K562 (cell line): ENCODE results near the gene TLE4. TPM values are rescaled to one million over a fixed set of nuclear protein-coding genes. Genes with fewer than 3 reads are reported as not detected.

Experiments used
- ATAC-seq: fragments of 200-7000 bp; cut with Tn5 transposase; 3 replicates; pipeline ENCODE4 v1.9.1; 2020; ENCODE audit warnings: moderate library complexity
- BruUV-seq: library from RNA; stranded (reverse); fragments of 400-500 nt; replicated peaks from 2 replicates; lab custom pipeline; 2021; lab: Mats Ljungman, UMichigan
- CTCF ChIA-PET: fragments of 300-600 bp; formaldehyde crosslinking; extraction: SDS; loops from one replicate; lab custom pipeline; 2021; ENCODE audit warnings: low intra/inter-chr PET ratio; lab: Yijun Ruan, JAX
- POLR2A ChIA-PET: fragments of 300-600, 350-650 bp; sonication (Branson Sonifier 250); formaldehyde crosslinking; extraction: SDS; loops from one replicate; lab custom pipeline; 2021; ENCODE audit warnings: antibody characterized with exemption, inconsistent platforms; lab: Yijun Ruan, JAX
- DNase-seq, 4 experiments: peaks; one replicate each; pipeline versions ENCODE4 v3.0.0 to v3.0.0-alpha.2; 2011 to 2018; ENCODE audit warnings: low spot score in 3 of 4, mixed read lengths in 3 of 4; ENCODE audit errors: extremely low read depth in 1 of 4
- FAIRE-seq: peaks from 2 replicates; lab custom pipeline; 2011; peaks lifted over from hg19 to GRCh38; lab: Jason Lieb, UNC
- H2AFZ ChIP-seq: 2 replicates; pipeline ENCODE4 v1.6.0; 2011; ENCODE audit warnings: low read depth, low read length, control low read depth, inconsistent platforms
- H3K27ac ChIP-seq: fragments of 200-600 bp; 3 replicates; pipeline ENCODE4 v1.8.0; 2011; ENCODE audit warnings: low read depth, mild to moderate bottlenecking, control low read depth, inconsistent platforms, low read length, moderate library complexity, mixed read lengths; ENCODE audit errors: extremely low read depth
- H3K27me3 ChIP-seq, 2 experiments: fragments of 300-600 bp in 1 of 2; 2 replicates in 1 of 2; 3 replicates in 1 of 2; pipeline versions ENCODE4 v1.6.0 to v1.8.0; 2011; ENCODE audit warnings: inconsistent platforms in 2 of 2, low read length in 2 of 2, mild to moderate bottlenecking in 1 of 2, mixed read lengths in 1 of 2, moderate library complexity in 1 of 2; ENCODE audit not compliant: control insufficient read depth in 2 of 2, insufficient read depth in 2 of 2
- H3K36me3 ChIP-seq: fragments of 300-600 bp; 3 replicates; pipeline ENCODE4 v1.8.0; 2011; ENCODE audit warnings: mild to moderate bottlenecking, low read length, inconsistent platforms; ENCODE audit not compliant: control insufficient read depth, insufficient read depth
- H3K4me1 ChIP-seq, 2 experiments: fragments of 200-600 bp in 1 of 2; replicated peaks in 1 of 2; 2 replicates in 1 of 2; 3 replicates in 1 of 2; pipeline versions ENCODE4 v1.5.1 to v1.8.0; 2011; ENCODE audit warnings: inconsistent platforms in 2 of 2, low read length in 2 of 2, mild to moderate bottlenecking in 1 of 2, mixed read lengths in 1 of 2, moderate library complexity in 1 of 2; ENCODE audit not compliant: control insufficient read depth in 2 of 2, insufficient read depth in 2 of 2
- H3K4me2 ChIP-seq: 2 replicates; pipeline ENCODE4 v1.6.1; 2011; ENCODE audit warnings: low read length, control low read depth, inconsistent platforms, mixed read lengths; ENCODE audit not compliant: insufficient read depth
- H3K4me3 ChIP-seq: fragments of 200-600 bp; sonication (generic), shearing (Covaris generic); 2 replicates; pipeline ENCODE4 v1.5.1; 2016; ENCODE audit warnings: control low read depth, inconsistent platforms
- H3K79me2 ChIP-seq: fragments of 200-600 bp; 3 replicates; pipeline ENCODE4 v1.8.0; 2011; ENCODE audit warnings: low read length, inconsistent platforms; ENCODE audit not compliant: control insufficient read depth, insufficient read depth
- H3K9ac ChIP-seq, 2 experiments: 2 replicates each; pipeline versions ENCODE4 v1.6.0 to v1.6.1; 2011; ENCODE audit warnings: low read depth in 2 of 2, low read length in 2 of 2, control low read depth in 1 of 2, inconsistent platforms in 1 of 2, mild to moderate bottlenecking in 1 of 2, mixed read lengths in 1 of 2; ENCODE audit not compliant: insufficient read depth in 1 of 2
- H3K9me1 ChIP-seq: one replicate; pipeline ENCODE4 v1.6.0; 2011; ENCODE audit warnings: inconsistent platforms, mild to moderate bottlenecking, low read length, moderate library complexity; ENCODE audit not compliant: control insufficient read depth, insufficient read depth
- H3K9me3 ChIP-seq: replicated peaks from 2 replicates; pipeline ENCODE4 v1.5.1; 2011; ENCODE audit warnings: low read depth, low read length, inconsistent platforms; ENCODE audit not compliant: control insufficient read depth, insufficient read depth
- H4K20me1 ChIP-seq: replicated peaks from 2 replicates; pipeline ENCODE4 v1.6.1; 2011; ENCODE audit warnings: low read length, inconsistent platforms, mixed read lengths; ENCODE audit not compliant: control insufficient read depth, insufficient read depth
- SMARCB1 ChIP-seq: IDR thresholded peaks from 2 replicates; pipeline ENCODE4 v1.6.1; 2011; ENCODE audit warnings: improper control_type of control experiment, low read depth; ENCODE audit not compliant: insufficient read length
- TAF7 ChIP-seq: fragments of 450-650 bp; IDR thresholded peaks from 2 replicates; pipeline ENCODE4 v1.6.1; 2016; ENCODE audit warnings: missing genetic modification characterization, missing compliant biosample characterization
- TAF9B ChIP-seq: fragments of 450-650 bp; IDR thresholded peaks from 2 replicates; pipeline ENCODE4 v1.6.1; 2018; ENCODE audit warnings: mild to moderate bottlenecking; ENCODE audit not compliant: partially characterized antibody
- ZNF274 ChIP-seq: IDR thresholded peaks from 2 replicates; pipeline ENCODE4 v1.6.1; 2011; ENCODE audit warnings: low read depth, mild to moderate bottlenecking, low read length, moderate library complexity, borderline replicate concordance
- ZNF668 ChIP-seq: fragments of 250-450 bp; sonication (Bioruptor Pico); IDR thresholded peaks from 2 replicates; pipeline ENCODE4 v1.8.0; 2022; ENCODE audit warnings: mild to moderate bottlenecking, inconsistent platforms
- WGBS: fragments of 100-300 bp; shearing (Covaris generic); methylation state at CpG from one replicate; pipeline ENCODE4 v1.1.6; 2016; ENCODE audit warnings: low coverage, mixed read lengths; ENCODE audit not compliant: insufficient coverage; ENCODE audit errors: missing lambda C conversion rate; 5-methylcytosine and 5-hydroxymethylcytosine counted together
- in situ Hi-C: fragments of 300-500 bp; cut with MboI; formaldehyde crosslinking; loops from 4 replicates; pipeline ENCODE4 v1.15.0; 2018; ENCODE audit warnings: inconsistent platforms, mixed read lengths
- intact Hi-C: fragments of 100-400 bp; cut with micrococcal nuclease; formaldehyde crosslinking; loops from 2 replicates; pipeline ENCODE4 v1.14.2; 2022
- polyA plus RNA-seq, 8 experiments: library from polyadenylated mRNA; depleted of rRNA in 4 of 8; stranded (reverse) in 5 of 8; unstranded in 3 of 8; fragments of >200 nt; fragmentation: Nextera tagmentation in 2 of 8; fragmentation: Illumina TruSeq in 1 of 8; extraction: Ambion mirVana in 2 of 8; extraction: Trizol in 1 of 8; gene quantifications; 2 replicates each; pipeline versions ENCODE4 v1.2.1 to v1.2.3, GENCODE V29; 2011 to 2014; ENCODE audit warnings: inconsistent platforms in 1 of 8, missing spikeins in 1 of 8
- total RNA-seq, 7 experiments: library from RNA; depleted of rRNA in 6 of 7; stranded (reverse); fragments of >200 nt in 6 of 7; fragmentation: Illumina TruSeq in 2 of 7; extraction: Trizol in 2 of 7; gene quantifications; 2 replicates each; pipeline versions ENCODE4 v1.2.1 to v1.2.3, GENCODE V29; 2011 to 2021; ENCODE audit warnings: low replicate concordance in 1 of 7
- TF ChIP-seq, protein P1 (sequence below), 2 experiments: fragments of 450-650 bp; formaldehyde crosslinking in 1 of 2; IDR thresholded peaks; 2 replicates each; pipeline versions ENCODE4 v1.4.0 to v1.6.1; 2014 to 2020; ENCODE audit warnings: mild to moderate bottlenecking in 2 of 2, borderline replicate concordance in 1 of 2, low read depth in 1 of 2

Gene TLE4
- total and polyA plus RNA-seq, 9 of the 15 experiments (the other 6 are each of a cell fraction or from before 2014, with no cell fraction given), result 1.1 to 8.8 (median 5.7) TPM

DNA sequence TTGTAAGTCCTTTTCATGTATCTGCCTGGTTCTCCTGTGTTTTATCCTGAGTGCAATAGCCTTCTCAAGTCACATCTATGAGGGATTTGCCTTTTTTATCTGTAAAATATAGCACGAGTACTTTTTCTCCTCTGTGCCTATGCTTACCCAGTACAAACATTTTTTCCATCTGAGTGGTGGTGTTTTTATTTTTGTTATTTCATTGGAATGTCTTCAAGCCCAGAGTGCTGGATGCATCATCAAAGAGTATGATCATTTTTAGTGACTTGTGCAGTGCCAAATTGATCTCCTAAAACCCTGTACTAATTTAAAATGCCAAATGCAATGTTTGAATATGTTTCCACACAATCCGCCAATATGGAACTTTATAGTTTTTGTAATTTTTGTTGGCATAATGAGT, 86.1 kb downstream of the TLE4 start:
- DNase-seq, result no peak
- no peak for ATAC-seq
- Histone ChIP-seq H3K27ac (no peak overlapping the region), H3K4me2 (no peak overlapping the region), H4K20me1 (no peaks in the 10 kb centered on the region), H3K36me3 (no peaks in the 10 kb centered on the region), H3K9me3 (no peaks in the 10 kb centered on the region), H3K4me1 (peaks cover 0 to 2% of the 10 kb centered on the region in 2 experiments; a peak in 1 of 5 replicates), H3K9ac (no peak overlapping the region), H3K4me3 (no peak overlapping the region), H3K9me1 (no peaks in the 10 kb centered on the region), H2AFZ (no peak overlapping the region), H3K79me2 (no peaks in the 10 kb centered on the region), H3K27me3 (no peaks in the 10 kb centered on the region)
- ChIA-PET POLR2A (no interaction called here), CTCF (no interaction called here)
- FAIRE-seq, result no peak
- in situ Hi-C loops, result no loop called here
- BruUV-seq, result no TSS peak
- intact Hi-C loops, result no loop called here
- 10% methylated on average over 2 of the region's 2 CpGs for WGBS
- TF ChIP-seq, protein P1, sequence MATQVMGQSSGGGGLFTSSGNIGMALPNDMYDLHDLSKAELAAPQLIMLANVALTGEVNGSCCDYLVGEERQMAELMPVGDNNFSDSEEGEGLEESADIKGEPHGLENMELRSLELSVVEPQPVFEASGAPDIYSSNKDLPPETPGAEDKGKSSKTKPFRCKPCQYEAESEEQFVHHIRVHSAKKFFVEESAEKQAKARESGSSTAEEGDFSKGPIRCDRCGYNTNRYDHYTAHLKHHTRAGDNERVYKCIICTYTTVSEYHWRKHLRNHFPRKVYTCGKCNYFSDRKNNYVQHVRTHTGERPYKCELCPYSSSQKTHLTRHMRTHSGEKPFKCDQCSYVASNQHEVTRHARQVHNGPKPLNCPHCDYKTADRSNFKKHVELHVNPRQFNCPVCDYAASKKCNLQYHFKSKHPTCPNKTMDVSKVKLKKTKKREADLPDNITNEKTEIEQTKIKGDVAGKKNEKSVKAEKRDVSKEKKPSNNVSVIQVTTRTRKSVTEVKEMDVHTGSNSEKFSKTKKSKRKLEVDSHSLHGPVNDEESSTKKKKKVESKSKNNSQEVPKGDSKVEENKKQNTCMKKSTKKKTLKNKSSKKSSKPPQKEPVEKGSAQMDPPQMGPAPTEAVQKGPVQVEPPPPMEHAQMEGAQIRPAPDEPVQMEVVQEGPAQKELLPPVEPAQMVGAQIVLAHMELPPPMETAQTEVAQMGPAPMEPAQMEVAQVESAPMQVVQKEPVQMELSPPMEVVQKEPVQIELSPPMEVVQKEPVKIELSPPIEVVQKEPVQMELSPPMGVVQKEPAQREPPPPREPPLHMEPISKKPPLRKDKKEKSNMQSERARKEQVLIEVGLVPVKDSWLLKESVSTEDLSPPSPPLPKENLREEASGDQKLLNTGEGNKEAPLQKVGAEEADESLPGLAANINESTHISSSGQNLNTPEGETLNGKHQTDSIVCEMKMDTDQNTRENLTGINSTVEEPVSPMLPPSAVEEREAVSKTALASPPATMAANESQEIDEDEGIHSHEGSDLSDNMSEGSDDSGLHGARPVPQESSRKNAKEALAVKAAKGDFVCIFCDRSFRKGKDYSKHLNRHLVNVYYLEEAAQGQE (IDR thresholded peaks at IDR 0.05; ENCODE audit: borderline replicate concordance), result no peak
- TF ChIP-seq, protein P1 (CRISPR knock-in tag; IDR thresholded peaks at IDR 0.05; ENCODE audit: low read depth), result no peak
- TF ChIP-seq ZNF274 (no peak), TAF9B (no peak), SMARCB1 (no peak), TAF7 (tag) (no peak), ZNF668 (no peak)
